Measurements from ENCODE around the gene CNOT6L.

The CNOT6L gene

DNA sequence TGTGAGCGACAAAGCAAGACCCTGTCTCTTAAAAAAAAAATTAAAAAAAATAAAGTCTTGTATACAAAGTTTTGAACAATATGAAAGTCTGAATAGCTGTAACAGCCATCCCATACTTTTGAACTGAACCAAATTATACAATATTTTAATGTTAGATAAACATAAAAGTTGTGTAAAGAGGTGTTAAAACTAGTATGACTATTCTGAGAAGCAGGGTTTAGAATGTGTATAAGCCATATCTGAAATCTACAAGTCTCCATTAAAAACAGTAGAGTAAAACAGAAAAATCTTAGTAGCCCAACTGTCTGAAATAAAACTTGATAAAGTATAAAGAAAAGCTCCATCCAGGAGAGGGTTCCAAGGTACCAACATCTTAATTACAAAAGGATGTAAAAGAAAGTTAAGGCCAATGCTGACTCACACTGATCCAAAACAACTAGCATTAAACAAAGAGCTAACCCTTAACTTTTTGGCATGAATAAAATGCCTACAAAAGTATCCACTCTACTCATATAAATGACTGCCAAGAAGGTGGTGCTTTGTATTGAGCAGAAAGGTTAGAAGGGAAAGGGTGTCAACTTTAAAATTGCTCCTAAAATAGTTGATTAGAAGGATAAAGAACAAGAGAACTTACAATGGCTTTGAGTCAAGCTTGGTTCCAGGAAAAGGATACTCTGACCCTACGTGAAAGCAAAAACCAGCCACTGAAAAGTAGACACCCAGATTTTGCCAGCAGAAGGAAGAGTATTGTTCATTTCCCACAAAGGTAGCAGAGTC lies 18.5 kb downstream of the CNOT6L start:
- Histone ChIP-seq H3K27ac (ENCODE audit: low read length) (no peak overlapping the region), H3K36me3 (replicated peaks; ENCODE audit: insufficient read depth, low read length) (no peaks in the 10 kb centered on the region; the same call in 1 of the 2 replicates), H2AFZ (ENCODE audit: low read length) (no peak overlapping the region), H3F3A (ENCODE audit: insufficient read depth, low read length) (no peaks in the 10 kb centered on the region; the same call in 1 of the 2 replicates), H3K27me3 (replicated peaks; ENCODE audit: insufficient read depth, low read length) (no peaks in the 10 kb centered on the region), H4K20me1 (ENCODE audit: insufficient read depth, low read length) (peaks cover 80% of the 10 kb centered on the region), H3K79me2 (ENCODE audit: low read length) (peaks cover 100% of the 10 kb centered on the region), H3K4me1 (ENCODE audit: low read length) (no peaks in the 10 kb centered on the region), H3K9me3 (replicated peaks; ENCODE audit: insufficient read depth, low read length) (no peaks in the 10 kb centered on the region), H3K4me2 (ENCODE audit: low read depth, low read length) (no peak overlapping the region), H3K9me2 (replicated peaks; ENCODE audit: insufficient read depth, low read length) (no peaks in the 10 kb centered on the region), H3K4me3 (ENCODE audit: low read length) (no peak overlapping the region), H3K9ac (ENCODE audit: low read length) (no peak overlapping the region)
- no peak for DNase-seq
- TF ChIP-seq EZH2 (optimal IDR thresholded peaks at IDR 0.05; ENCODE audit: low read depth, low read length) (no peak), EZH2phosphoT487 (IDR thresholded peaks at IDR 0.05; ENCODE audit: low read length) (no peak)
- TF ChIP-seq, protein P1, sequence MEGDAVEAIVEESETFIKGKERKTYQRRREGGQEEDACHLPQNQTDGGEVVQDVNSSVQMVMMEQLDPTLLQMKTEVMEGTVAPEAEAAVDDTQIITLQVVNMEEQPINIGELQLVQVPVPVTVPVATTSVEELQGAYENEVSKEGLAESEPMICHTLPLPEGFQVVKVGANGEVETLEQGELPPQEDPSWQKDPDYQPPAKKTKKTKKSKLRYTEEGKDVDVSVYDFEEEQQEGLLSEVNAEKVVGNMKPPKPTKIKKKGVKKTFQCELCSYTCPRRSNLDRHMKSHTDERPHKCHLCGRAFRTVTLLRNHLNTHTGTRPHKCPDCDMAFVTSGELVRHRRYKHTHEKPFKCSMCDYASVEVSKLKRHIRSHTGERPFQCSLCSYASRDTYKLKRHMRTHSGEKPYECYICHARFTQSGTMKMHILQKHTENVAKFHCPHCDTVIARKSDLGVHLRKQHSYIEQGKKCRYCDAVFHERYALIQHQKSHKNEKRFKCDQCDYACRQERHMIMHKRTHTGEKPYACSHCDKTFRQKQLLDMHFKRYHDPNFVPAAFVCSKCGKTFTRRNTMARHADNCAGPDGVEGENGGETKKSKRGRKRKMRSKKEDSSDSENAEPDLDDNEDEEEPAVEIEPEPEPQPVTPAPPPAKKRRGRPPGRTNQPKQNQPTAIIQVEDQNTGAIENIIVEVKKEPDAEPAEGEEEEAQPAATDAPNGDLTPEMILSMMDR (IDR thresholded peaks at IDR 0.05; ENCODE audit: low read length), result no peak

DNA sequence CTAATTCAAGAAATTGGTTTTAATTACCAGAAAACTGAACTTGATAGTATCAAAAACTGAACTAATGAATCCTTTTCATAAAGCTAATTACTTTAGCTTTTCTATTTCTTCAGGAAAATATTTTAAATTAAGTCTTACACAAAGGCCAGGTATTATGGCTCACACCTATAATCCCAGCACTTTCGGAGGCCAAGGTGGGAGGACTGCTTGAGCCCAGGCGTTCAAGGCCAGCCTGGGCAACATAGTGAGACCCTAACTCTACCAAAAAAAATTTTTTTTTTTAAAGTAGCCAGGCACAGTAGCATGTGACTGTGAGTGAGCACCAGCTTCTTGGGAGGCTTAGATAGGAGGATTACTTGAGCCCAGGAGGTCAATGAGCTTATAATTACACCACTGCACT lies 19.1 kb downstream of the CNOT6L start:
- no peak for TF ChIP-seq EZH2 (optimal IDR thresholded peaks at IDR 0.05; ENCODE audit: low read depth, low read length)
- TF ChIP-seq, protein P1 (IDR thresholded peaks at IDR 0.05; ENCODE audit: low read length), result no peak
- TF ChIP-seq EZH2phosphoT487 (IDR thresholded peaks at IDR 0.05; ENCODE audit: low read length), result no peak
- peaks cover 75% of the 10 kb centered on the region for H4K20me1 ChIP-seq (ENCODE audit: insufficient read depth, low read length)
- H3K79me2 ChIP-seq (ENCODE audit: low read length), result peaks cover 100% of the 10 kb centered on the region
- no peak overlapping the region for H2AFZ ChIP-seq (ENCODE audit: low read length)
- no peak overlapping the region for H3K9ac ChIP-seq (ENCODE audit: low read length)
- H3F3A ChIP-seq (ENCODE audit: insufficient read depth, low read length), result no peaks in the 10 kb centered on the region
- H3K9me3 ChIP-seq (replicated peaks; ENCODE audit: insufficient read depth, low read length), result no peaks in the 10 kb centered on the region
- H3K4me3 ChIP-seq (ENCODE audit: low read length), result no peak overlapping the region
- no peaks in the 10 kb centered on the region for H3K9me2 ChIP-seq (replicated peaks; ENCODE audit: insufficient read depth, low read length)
- no peak for DNase-seq
- no peaks in the 10 kb centered on the region for H3K4me1 ChIP-seq (ENCODE audit: low read length)
- H3K27ac ChIP-seq (ENCODE audit: low read length), result no peak overlapping the region
- H3K27me3 ChIP-seq (replicated peaks; ENCODE audit: insufficient read depth, low read length), result no peaks in the 10 kb centered on the region
- no peaks in the 10 kb centered on the region; the same call in 1 of the 2 replicates for H3K36me3 ChIP-seq (replicated peaks; ENCODE audit: insufficient read depth, low read length)
- H3K4me2 ChIP-seq (ENCODE audit: low read depth, low read length), result no peak overlapping the region

DNA sequence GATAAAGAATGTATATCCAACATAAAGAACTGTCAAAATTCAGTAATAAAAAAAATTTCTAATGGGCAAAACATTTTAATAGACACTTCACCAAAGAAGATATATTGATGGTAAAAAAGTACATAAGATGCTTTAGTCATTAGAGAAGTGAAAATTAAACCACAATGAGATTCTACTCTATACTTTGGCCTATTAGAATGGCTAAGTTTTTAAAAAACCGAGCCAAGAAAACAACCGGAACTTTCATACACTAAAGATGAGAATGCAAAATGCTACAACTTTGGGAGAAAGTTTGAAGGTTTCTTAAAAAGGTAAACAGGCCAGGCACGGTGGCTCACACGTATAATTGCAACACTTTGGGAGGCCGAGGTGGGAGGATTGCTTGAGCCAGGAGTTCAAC lies 20.8 kb downstream of the CNOT6L start:
- no peak overlapping the region for H3K4me3 ChIP-seq (ENCODE audit: low read length)
- H3K36me3 ChIP-seq (replicated peaks; ENCODE audit: insufficient read depth, low read length), result no peaks in the 10 kb centered on the region; the same call in 1 of the 2 replicates
- no peak overlapping the region for H2AFZ ChIP-seq (ENCODE audit: low read length)
- DNase-seq, result no peak
- no peaks in the 10 kb centered on the region for H3K9me3 ChIP-seq (replicated peaks; ENCODE audit: insufficient read depth, low read length)
- H3K27ac ChIP-seq (ENCODE audit: low read length), result no peak overlapping the region
- TF ChIP-seq EZH2phosphoT487 (IDR thresholded peaks at IDR 0.05; ENCODE audit: low read length), result no peak
- TF ChIP-seq, protein P1 (IDR thresholded peaks at IDR 0.05; ENCODE audit: low read length), result no peak
- TF ChIP-seq EZH2 (optimal IDR thresholded peaks at IDR 0.05; ENCODE audit: low read depth, low read length), result no peak
- no peak overlapping the region for H3K4me2 ChIP-seq (ENCODE audit: low read depth, low read length)
- H3K27me3 ChIP-seq (replicated peaks; ENCODE audit: insufficient read depth, low read length), result no peaks in the 10 kb centered on the region
- peaks cover 76% of the 10 kb centered on the region for H4K20me1 ChIP-seq (ENCODE audit: insufficient read depth, low read length)
- no peaks in the 10 kb centered on the region for H3K9me2 ChIP-seq (replicated peaks; ENCODE audit: insufficient read depth, low read length)
- no peak overlapping the region for H3K9ac ChIP-seq (ENCODE audit: low read length)
- H3K4me1 ChIP-seq (ENCODE audit: low read length), result no peaks in the 10 kb centered on the region
- no peaks in the 10 kb centered on the region for H3F3A ChIP-seq (ENCODE audit: insufficient read depth, low read length)
- H3K79me2 ChIP-seq (ENCODE audit: low read length), result peaks cover 100% of the 10 kb centered on the region
